AG04449 (cell line): ENCODE results near the gene VPS13D.

Experiments used
- CTCF ChIA-PET: fragments of 350-600 bp; formaldehyde crosslinking; extraction: SDS; loops from one replicate; lab custom pipeline; 2021; ENCODE audit warnings: antibody characterized with exemption; lab: Yijun Ruan, JAX
- POLR2A ChIA-PET: fragments of 400-600, 350-600 bp; formaldehyde crosslinking; extraction: SDS; loops from one replicate; lab custom pipeline; 2020; ENCODE audit warnings: antibody characterized with exemption, inconsistent platforms; lab: Yijun Ruan, JAX
- DNase-seq: peaks from one replicate; pipeline ENCODE4 v3.0.0-alpha.2; 2010; ENCODE audit warnings: low read depth, low spot score
- H3K4me3 ChIP-seq: 2 replicates; pipeline ENCODE4 v1.5.1; 2011; ENCODE audit warnings: low read depth, mild to moderate bottlenecking, control low read depth, low read length
- TF ChIP-seq, protein P1 (sequence below): IDR thresholded peaks from one replicate; pipeline ENCODE4 v1.5.1; 2011; ENCODE audit warnings: mild to moderate bottlenecking, moderate library complexity, low read length, control low read depth, inconsistent platforms; ENCODE audit not compliant: insufficient read depth; ENCODE audit errors: missing control alignments

VPS13D gene

GRCh38 chr1:12339811-12340543 lies 110.1 kb downstream of the VPS13D start:
- no peak overlapping the region for H3K4me3 ChIP-seq
- CTCF ChIA-PET = interaction anchor here (0.7 to 2.6 kb wide), 5 partner anchors 11 to 319 kb away, joined by 3 to 7 read pairs (median 3); no protein-coding TSS in a partner anchor
- no peak for DNase-seq
- POLR2A ChIA-PET = no interaction called here
- TF ChIP-seq, protein P1, sequence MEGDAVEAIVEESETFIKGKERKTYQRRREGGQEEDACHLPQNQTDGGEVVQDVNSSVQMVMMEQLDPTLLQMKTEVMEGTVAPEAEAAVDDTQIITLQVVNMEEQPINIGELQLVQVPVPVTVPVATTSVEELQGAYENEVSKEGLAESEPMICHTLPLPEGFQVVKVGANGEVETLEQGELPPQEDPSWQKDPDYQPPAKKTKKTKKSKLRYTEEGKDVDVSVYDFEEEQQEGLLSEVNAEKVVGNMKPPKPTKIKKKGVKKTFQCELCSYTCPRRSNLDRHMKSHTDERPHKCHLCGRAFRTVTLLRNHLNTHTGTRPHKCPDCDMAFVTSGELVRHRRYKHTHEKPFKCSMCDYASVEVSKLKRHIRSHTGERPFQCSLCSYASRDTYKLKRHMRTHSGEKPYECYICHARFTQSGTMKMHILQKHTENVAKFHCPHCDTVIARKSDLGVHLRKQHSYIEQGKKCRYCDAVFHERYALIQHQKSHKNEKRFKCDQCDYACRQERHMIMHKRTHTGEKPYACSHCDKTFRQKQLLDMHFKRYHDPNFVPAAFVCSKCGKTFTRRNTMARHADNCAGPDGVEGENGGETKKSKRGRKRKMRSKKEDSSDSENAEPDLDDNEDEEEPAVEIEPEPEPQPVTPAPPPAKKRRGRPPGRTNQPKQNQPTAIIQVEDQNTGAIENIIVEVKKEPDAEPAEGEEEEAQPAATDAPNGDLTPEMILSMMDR = no peak

- no peak overlapping the region for H3K4me3 ChIP-seq
- no peak for DNase-seq
- ChIA-PET POLR2A (no interaction called here), CTCF (interaction anchor here (0.8 to 2.6 kb wide), 3 partner anchors 14 to 279 kb away, joined by 3 to 7 read pairs (median 3); no protein-coding TSS in a partner anchor)
- TF ChIP-seq, protein P1 = no peak
Measured at GRCh38 chr1:12340544-12340930, 110.7 kb downstream of the VPS13D start.

DNA sequence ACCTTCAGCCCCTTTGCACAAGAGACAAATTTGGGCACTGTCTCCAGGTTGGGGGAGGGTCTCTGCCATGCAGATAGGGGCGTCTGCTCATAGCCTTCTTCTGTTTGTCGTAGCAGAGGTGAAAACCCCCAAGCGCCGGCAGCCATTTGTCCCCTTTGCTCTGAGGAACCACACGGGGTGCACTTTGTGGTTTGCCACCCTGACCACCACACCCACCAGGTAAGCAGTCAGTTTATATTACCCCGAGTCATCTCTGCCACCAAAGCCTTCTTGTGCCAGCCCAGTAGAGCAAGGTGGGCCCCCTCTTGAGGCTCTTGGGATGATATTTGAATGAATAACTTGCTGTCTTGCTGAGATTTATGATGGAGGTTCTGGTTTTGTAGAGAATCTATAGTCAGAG lies 111.8 kb downstream of the VPS13D start:
- ChIA-PET CTCF (interaction anchor here (0.8 to 2.6 kb wide), 4 partner anchors 13 to 317 kb away, joined by 3 to 7 read pairs (median 5); no protein-coding TSS in a partner anchor), POLR2A (no interaction called here)
- TF ChIP-seq, protein P1 = no peak

DNA sequence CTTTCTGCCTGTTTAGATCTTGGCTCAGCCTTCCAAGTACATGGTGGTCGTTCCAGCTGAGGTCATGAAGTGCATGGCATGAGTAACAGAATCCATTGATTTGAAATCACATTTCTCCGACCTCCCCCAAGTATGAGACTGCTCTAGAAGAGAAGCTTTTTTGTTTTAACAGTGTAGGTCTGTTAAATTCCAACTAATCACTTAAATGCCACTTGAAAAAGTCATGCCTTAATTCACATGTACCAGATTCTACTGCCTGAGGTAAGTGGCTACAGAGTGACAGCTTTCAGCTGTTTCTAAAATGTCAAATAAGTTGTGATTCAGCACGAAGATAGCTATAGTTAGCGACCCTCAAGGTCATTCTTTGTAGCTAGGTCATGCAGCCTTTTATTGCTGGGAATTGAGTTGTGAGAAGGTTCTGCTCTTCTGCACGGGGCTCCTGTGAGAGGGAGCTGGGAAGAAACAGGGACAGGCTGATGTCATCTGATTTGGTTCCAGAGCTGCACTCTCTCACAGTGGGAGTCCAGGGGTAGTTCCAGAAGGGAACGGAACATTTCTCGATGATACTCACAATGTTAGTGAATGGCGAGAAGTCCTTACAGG lies 112.7 kb downstream of the VPS13D start:
- CTCF ChIA-PET = interaction anchor here (1.5 kb wide), 1 partner anchor 316 kb away, joined by 7 read pairs; no protein-coding TSS in a partner anchor
- POLR2A ChIA-PET = no interaction called here

More for the DNA sequence above, 111.8 kb downstream of the VPS13D start:
- no peak overlapping the region for H3K4me3 ChIP-seq
- DNase-seq = no peak

DNA sequence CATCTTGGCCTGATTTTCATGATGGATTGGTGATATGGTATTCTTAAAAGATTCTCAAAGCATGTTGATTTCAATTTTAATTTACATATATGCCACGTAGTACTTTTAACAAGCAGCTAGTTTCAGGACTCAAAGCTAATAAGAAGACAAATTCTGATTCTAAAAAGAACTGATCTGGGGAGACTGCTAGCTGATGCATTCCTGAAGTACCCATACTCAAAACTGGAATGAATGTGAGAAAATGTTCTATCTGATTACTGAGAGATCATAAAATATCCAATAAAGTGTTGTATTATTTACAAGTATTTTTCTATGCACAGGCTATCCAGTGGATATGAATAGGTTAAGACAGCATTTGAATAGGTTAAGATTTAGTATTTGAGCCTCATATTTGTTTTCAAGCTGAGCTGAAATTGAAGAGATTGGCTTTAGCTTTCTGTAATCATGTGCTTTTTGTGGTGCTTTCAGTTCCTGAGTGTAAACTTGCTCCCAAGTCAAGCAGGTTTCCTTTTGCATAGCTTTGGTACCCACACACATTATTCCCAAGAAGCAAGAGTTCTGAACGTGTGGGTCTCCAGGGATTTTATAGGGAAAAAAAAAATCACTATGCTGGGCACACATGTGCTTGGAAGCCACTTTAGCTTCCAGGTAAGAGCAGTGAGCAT lies 114.1 kb downstream of the VPS13D start:
- no peak for DNase-seq
- ChIA-PET POLR2A (no interaction called here), CTCF (interaction anchor here (1.5 kb wide), 1 partner anchor 275 kb away, joined by 4 read pairs; no protein-coding TSS in a partner anchor)
- TF ChIP-seq, protein P1 = no peak
- no peak overlapping the region for H3K4me3 ChIP-seq

More for the DNA sequence above, 112.7 kb downstream of the VPS13D start:
- H3K4me3 ChIP-seq = no peak overlapping the region
- no peak for DNase-seq
- TF ChIP-seq, protein P1 = no peak
